Dendritic cell treated with granulocyte-macrophage colony-stimulating factor and Interleukin-4, amounts not matched to agents 40 ng/mL and 50 ng/mL, for 4 days (primary cell): ENCODE data around the gene COL2A1.

ENCODE experiments used
- H3K27ac Mint-ChIP-seq: one replicate; pipeline ENCODE4 v1.8.0; 2022; ENCODE audit warnings: mild to moderate bottlenecking, mixed read lengths
- H3K27me3 Mint-ChIP-seq: one replicate; pipeline ENCODE4 v1.8.0; 2022; ENCODE audit warnings: mild to moderate bottlenecking, mixed read lengths
- H3K36me3 Mint-ChIP-seq: one replicate; pipeline ENCODE4 v1.8.0; 2022; ENCODE audit warnings: low read depth, mixed read lengths
- H3K4me1 Mint-ChIP-seq: one replicate; pipeline ENCODE4 v1.8.0; 2022; ENCODE audit warnings: low read depth, mixed read lengths
- H3K4me3 Mint-ChIP-seq: one replicate; pipeline ENCODE4 v1.8.0; 2022; ENCODE audit warnings: mild to moderate bottlenecking, moderate library complexity, mixed read lengths
- H3K9me3 Mint-ChIP-seq: one replicate; pipeline ENCODE4 v1.8.0; 2022; ENCODE audit warnings: mixed read lengths
- intact Hi-C: fragments of 100-400 bp; cut with micrococcal nuclease; formaldehyde crosslinking; loops from one replicate; pipeline ENCODE4 v1.15.0; 2022

The COL2A1 gene

DNA sequence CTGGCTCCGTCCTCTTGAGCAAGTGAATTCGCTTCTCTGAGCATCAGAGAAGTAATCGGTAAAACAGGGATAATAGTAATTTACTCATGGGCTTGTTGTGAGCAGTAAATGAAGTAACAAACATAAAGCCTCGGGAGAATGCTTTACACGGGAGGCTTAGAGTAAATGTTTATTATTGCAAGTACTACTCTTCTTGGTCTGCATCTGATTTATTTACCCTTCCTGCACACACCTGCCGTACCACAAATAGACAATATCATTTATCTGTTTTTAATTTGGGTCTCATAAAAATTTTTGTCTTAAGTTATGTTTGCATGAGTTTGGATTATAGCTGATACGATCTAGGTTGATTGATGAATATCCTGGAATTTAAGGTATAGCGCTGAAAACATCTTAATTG, 7.8 kb upstream of the COL2A1 start:
- Mint-ChIP-seq H3K4me3 (no peak overlapping the region), H3K4me1 (no peaks in the 10 kb centered on the region), H3K27me3 (peaks cover 49% of the 10 kb centered on the region), H3K9me3 (no peaks in the 10 kb centered on the region), H3K27ac (no peak overlapping the region), H3K36me3 (no peaks in the 10 kb centered on the region)
- intact Hi-C loops = no loop called here

DNA sequence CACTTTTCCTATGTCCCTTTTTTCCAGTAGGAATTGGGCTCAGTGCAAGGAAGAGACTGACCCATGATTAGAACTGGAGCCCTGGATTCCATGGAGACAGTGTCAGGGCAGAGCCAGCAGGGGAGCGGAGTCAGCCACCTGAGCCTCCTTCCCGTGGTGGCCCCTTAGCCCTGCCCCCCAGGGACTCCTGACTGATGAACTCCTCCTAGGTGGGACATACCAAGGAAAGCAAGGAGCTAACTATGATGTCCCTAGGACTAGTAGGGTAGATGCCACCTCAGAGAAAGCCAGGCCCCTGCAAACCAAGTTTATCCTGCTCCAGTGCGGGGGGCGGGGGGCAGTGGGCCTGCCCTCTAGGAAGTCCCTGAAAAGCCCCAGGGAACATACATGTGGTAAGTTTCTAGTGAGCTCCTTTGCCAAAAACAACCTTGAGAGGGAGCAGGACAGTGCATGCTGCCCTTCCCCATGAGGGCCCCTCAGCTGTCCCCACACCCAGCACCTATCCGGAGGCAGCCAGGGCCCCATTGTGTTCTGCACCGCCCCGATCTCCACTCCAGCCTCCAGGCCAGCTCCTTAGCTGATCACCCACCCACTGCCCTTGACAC, 6.2 kb upstream of the COL2A1 start:
- intact Hi-C loops = no loop called here
- no peak overlapping the region for H3K27ac Mint-ChIP-seq
- H3K4me1 Mint-ChIP-seq = no peaks in the 10 kb centered on the region
- peaks cover 56% of the 10 kb centered on the region for H3K27me3 Mint-ChIP-seq
- H3K36me3 Mint-ChIP-seq = no peaks in the 10 kb centered on the region
- H3K9me3 Mint-ChIP-seq = no peaks in the 10 kb centered on the region
- no peak overlapping the region for H3K4me3 Mint-ChIP-seq

DNA sequence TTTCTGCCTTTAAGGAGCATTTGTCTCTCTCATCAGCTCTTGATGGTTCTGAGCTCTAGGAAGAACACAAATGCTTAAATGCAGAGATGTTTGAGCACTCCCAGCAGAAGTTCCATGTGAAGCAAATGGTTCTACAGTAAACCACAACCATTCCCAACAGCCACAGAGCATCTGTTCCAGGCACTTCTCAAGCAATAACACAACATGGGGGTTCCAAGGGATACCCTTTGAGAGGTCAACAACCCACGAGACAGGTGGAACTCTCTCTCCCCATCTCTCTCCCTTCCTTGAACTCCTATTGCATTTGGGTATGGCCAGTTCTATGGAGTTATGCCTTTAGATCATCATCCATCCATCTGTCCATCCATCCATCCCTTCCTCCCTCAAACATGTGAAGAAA, 5.2 kb upstream of the COL2A1 start:
- H3K27ac Mint-ChIP-seq = no peak overlapping the region
- no peaks in the 10 kb centered on the region for H3K36me3 Mint-ChIP-seq
- H3K4me3 Mint-ChIP-seq = no peak overlapping the region
- peaks cover 63% of the 10 kb centered on the region for H3K27me3 Mint-ChIP-seq
- H3K4me1 Mint-ChIP-seq = no peaks in the 10 kb centered on the region
- H3K9me3 Mint-ChIP-seq = no peaks in the 10 kb centered on the region
- intact Hi-C loops = no loop called here

DNA sequence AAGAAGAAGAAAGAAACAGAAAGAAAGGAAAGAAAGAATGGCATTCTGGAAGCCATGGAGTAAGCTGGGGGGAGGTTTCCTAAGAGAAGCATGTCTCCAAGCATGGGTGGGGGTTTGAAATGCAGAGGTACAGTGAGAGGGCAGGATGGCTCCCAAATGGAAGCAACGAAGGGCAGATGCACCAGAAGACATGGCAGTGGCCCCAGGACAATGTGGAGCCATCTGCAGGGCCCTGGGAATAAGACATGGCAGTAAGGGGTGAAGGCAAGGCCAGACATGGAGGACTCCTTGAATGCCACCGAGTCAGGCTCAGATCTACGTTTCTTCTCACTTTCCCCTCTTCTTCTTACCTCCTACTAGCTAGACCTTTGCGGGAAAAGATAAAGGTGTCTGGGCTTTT, 4.7 kb upstream of the COL2A1 start:
- no peak overlapping the region for H3K27ac Mint-ChIP-seq
- no peak overlapping the region for H3K4me3 Mint-ChIP-seq
- H3K4me1 Mint-ChIP-seq = peaks cover 3% of the 10 kb centered on the region
- intact Hi-C loops = no loop called here
- no peaks in the 10 kb centered on the region for H3K9me3 Mint-ChIP-seq
- no peaks in the 10 kb centered on the region for H3K36me3 Mint-ChIP-seq
- peaks cover 67% of the 10 kb centered on the region for H3K27me3 Mint-ChIP-seq

GRCh38 chr12:48008349-48008748, 4.1 kb upstream of the COL2A1 start:
- H3K27me3 Mint-ChIP-seq = peaks cover 72% of the 10 kb centered on the region
- H3K4me1 Mint-ChIP-seq = peaks cover 9% of the 10 kb centered on the region
- no peak overlapping the region for H3K27ac Mint-ChIP-seq
- H3K4me3 Mint-ChIP-seq = no peak overlapping the region
- H3K9me3 Mint-ChIP-seq = no peaks in the 10 kb centered on the region
- no peaks in the 10 kb centered on the region for H3K36me3 Mint-ChIP-seq
- intact Hi-C loops = no loop called here

DNA sequence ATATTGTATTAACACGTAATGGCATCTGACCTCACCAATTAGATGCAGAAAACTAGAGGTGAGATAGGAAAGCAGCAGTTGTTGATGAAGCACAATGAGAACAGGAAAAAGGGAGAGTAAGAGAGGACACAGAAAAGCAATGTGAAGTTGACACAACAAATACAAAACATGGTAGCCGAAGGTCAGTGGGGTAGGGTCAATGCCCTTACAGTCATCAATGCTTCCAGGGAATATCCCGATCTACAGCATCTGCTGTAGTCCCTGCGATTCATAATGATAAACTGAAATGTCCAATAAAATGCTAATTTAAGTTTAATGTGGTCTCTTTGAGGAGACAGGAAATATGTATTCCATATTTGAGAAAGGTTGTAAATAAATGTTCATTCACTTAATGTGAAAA, 2.9 kb upstream of the COL2A1 start:
- Mint-ChIP-seq H3K36me3 (no peaks in the 10 kb centered on the region), H3K4me1 (peaks cover 18% of the 10 kb centered on the region), H3K27me3 (peaks cover 79% of the 10 kb centered on the region), H3K9me3 (no peaks in the 10 kb centered on the region), H3K27ac (no peak overlapping the region), H3K4me3 (no peak overlapping the region)
- intact Hi-C loops = no loop called here

DNA sequence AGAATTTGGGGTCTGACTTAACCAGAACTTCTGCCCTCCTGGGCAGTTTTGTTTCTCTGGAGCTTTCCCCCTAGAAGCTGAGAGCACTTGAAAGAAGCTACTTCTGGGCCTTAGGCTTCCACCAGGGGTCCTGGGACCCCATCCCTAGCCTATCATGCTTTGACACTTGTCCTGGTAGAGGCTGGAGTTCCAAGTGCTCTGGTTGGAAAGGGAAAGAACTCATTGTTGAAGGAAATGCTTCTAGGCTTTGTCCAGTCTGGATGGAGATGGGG, 1.4 kb upstream of the COL2A1 start:
- peaks cover 88% of the 10 kb centered on the region for H3K27me3 Mint-ChIP-seq
- peaks cover 32% of the 10 kb centered on the region for H3K4me1 Mint-ChIP-seq
- intact Hi-C loops = no loop called here
- no peak overlapping the region for H3K4me3 Mint-ChIP-seq
- no peaks in the 10 kb centered on the region for H3K9me3 Mint-ChIP-seq
- H3K36me3 Mint-ChIP-seq = no peaks in the 10 kb centered on the region
- H3K27ac Mint-ChIP-seq = no peak overlapping the region

GRCh38 chr12:48005001-48005749, 899 bp upstream of the COL2A1 start:
- Mint-ChIP-seq H3K4me1 (peaks cover 32% of the 10 kb centered on the region), H3K9me3 (no peaks in the 10 kb centered on the region), H3K27me3 (peaks cover 91% of the 10 kb centered on the region), H3K4me3 (no peak overlapping the region), H3K27ac (no peak overlapping the region), H3K36me3 (no peaks in the 10 kb centered on the region)
- intact Hi-C loops = no loop called here

GRCh38 chr12:48003226-48004052, 837 bp downstream of the COL2A1 start:
- intact Hi-C loops = no loop called here
- Mint-ChIP-seq H3K4me1 (peaks cover 32% of the 10 kb centered on the region), H3K36me3 (no peaks in the 10 kb centered on the region), H3K9me3 (no peaks in the 10 kb centered on the region), H3K27ac (no peak overlapping the region), H3K4me3 (no peak overlapping the region), H3K27me3 (peaks cover 94% of the 10 kb centered on the region)

GRCh38 chr12:48002773-48003218, 1.5 kb downstream of the COL2A1 start:
- no peaks in the 10 kb centered on the region for H3K9me3 Mint-ChIP-seq
- no peak overlapping the region for H3K27ac Mint-ChIP-seq
- peaks cover 97% of the 10 kb centered on the region for H3K27me3 Mint-ChIP-seq
- intact Hi-C loops = no loop called here
- no peak overlapping the region for H3K4me3 Mint-ChIP-seq
- H3K4me1 Mint-ChIP-seq = peaks cover 32% of the 10 kb centered on the region
- no peaks in the 10 kb centered on the region for H3K36me3 Mint-ChIP-seq

- no peak overlapping the region for H3K27ac Mint-ChIP-seq
- H3K4me3 Mint-ChIP-seq = no peak overlapping the region
- no peaks in the 10 kb centered on the region for H3K9me3 Mint-ChIP-seq
- no peaks in the 10 kb centered on the region for H3K36me3 Mint-ChIP-seq
- H3K4me1 Mint-ChIP-seq = peaks cover 32% of the 10 kb centered on the region
- intact Hi-C loops = no loop called here
- peaks cover 97% of the 10 kb centered on the region for H3K27me3 Mint-ChIP-seq
These were observed 1.9 kb downstream of the COL2A1 start for GRCh38 chr12:48002414-48002730.

DNA sequence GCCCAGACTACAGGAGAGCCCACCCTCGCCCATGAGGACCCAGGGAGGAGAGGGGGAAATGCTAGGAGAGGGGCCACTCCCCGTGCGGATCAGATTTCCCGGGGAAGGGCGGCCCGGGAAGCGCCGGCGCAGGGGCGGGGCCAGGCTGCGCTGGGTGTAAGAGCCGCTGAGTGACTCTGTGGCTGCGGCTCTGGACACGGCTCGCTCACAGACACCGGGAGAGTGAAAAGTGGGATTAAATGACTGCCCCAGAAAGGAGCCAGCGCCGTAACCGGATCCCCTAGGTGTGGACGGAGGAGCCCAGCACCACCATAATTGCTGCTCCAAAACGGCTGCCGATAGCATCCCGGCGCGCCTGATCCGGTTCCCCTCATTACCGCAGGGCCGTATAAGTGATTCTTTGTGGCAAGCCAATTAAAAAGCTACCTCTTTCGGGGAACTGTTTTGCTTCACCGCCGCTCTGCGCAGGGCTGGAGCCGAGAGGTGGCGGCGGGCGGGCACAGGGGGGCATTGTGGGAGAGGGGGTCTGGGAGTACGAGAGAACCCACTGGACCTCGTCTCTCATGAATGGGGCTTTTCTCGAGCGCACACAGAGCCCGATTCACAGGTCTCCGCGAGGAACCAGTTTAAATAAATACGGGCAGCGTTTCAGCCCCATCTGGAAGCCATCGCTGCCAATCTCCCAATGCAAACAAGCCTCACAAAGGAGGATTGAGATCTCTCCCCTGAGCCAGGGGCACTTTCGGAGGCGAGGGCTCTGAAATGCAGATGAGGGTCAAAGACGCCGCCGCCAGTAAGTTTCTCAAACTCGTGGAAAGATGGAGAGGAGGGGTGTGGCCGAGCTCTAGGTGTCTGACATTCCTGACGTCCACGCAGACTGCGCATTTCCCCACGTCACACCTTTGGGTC, 2.5 kb downstream of the COL2A1 start:
- Mint-ChIP-seq H3K27ac (no peak overlapping the region), H3K36me3 (no peaks in the 10 kb centered on the region), H3K4me1 (peaks cover 32% of the 10 kb centered on the region), H3K4me3 (peak overlapping the region; percentile 66), H3K27me3 (peaks cover 95% of the 10 kb centered on the region), H3K9me3 (no peaks in the 10 kb centered on the region)
- intact Hi-C loops = no loop called here

- Mint-ChIP-seq H3K4me1 (peaks cover 32% of the 10 kb centered on the region), H3K27me3 (peaks cover 90% of the 10 kb centered on the region), H3K9me3 (no peaks in the 10 kb centered on the region), H3K36me3 (no peaks in the 10 kb centered on the region), H3K27ac (no peak overlapping the region), H3K4me3 (peak overlapping the region; percentile 66)
- intact Hi-C loops = no loop called here
These were observed 3.3 kb downstream of the COL2A1 start for GRCh38 chr12:48000878-48001504.
